Effector memory CD8-positive, alpha-beta T cell (primary cell): ENCODE measurements around the gene RAB31.

Experiments used
- ATAC-seq: fragments of 150-1000 bp; cut with Tn5 transposase; replicated peaks from 2 replicates; pipeline ENCODE4 v1.10.0; 2021; ENCODE audit warnings: mild to moderate bottlenecking, moderate library complexity
- DNase-seq, 3 experiments: peaks; one replicate each; pipeline ENCODE4 v3.0.0; 2021
- H3K27ac Mint-ChIP-seq, 2 donors: one replicate each; pipeline ENCODE4 v1.8.0; 2022; ENCODE audit warnings: mild to moderate bottlenecking in 2 of 2, mixed read lengths in 2 of 2, moderate library complexity in 2 of 2
- H3K27me3 Mint-ChIP-seq, 2 donors: one replicate each; pipeline ENCODE4 v1.8.0; 2022; ENCODE audit warnings: mixed read lengths in 2 of 2
- H3K36me3 Mint-ChIP-seq: one replicate; pipeline ENCODE4 v1.8.0; 2022; ENCODE audit warnings: mild to moderate bottlenecking, moderate library complexity, mixed read lengths; ENCODE audit not compliant: insufficient read depth
- H3K4me1 Mint-ChIP-seq, 2 donors: one replicate each; pipeline ENCODE4 v1.8.0; 2022; ENCODE audit warnings: low read depth in 2 of 2, mixed read lengths in 2 of 2
- H3K4me3 Mint-ChIP-seq, 2 donors: one replicate each; pipeline ENCODE4 v1.8.0; 2022; ENCODE audit warnings: mild to moderate bottlenecking in 2 of 2, mixed read lengths in 2 of 2, moderate library complexity in 2 of 2
- H3K9me3 Mint-ChIP-seq, 2 donors: one replicate each; pipeline ENCODE4 v1.8.0; 2022; ENCODE audit warnings: mixed read lengths in 2 of 2

RAB31 gene

GRCh38 chr18:9741793-9742523 lies 33.9 kb downstream of the RAB31 start:
- H3K4me3 Mint-ChIP-seq: no peak overlapping the region
- no peaks in the 10 kb centered on the region for H3K9me3 Mint-ChIP-seq
- no peaks in the 10 kb centered on the region for H3K4me1 Mint-ChIP-seq
- no peak for DNase-seq
- H3K36me3 Mint-ChIP-seq: no peaks in the 10 kb centered on the region
- no peak for ATAC-seq
- H3K27me3 Mint-ChIP-seq: peaks cover 28 to 60% of the 10 kb centered on the region in 2 donors
- H3K27ac Mint-ChIP-seq: no peak overlapping the region

GRCh38 chr18:9742524-9743131 lies 34.5 kb downstream of the RAB31 start:
- Mint-ChIP-seq H3K4me3 (no peak overlapping the region), H3K9me3 (no peaks in the 10 kb centered on the region), H3K27ac (no peak overlapping the region), H3K36me3 (no peaks in the 10 kb centered on the region), H3K27me3 (peaks cover 32 to 63% of the 10 kb centered on the region in 2 donors), H3K4me1 (no peaks in the 10 kb centered on the region)
- DNase-seq: no peak
- no peak for ATAC-seq

- Mint-ChIP-seq H3K4me3 (no peak overlapping the region), H3K9me3 (no peaks in the 10 kb centered on the region), H3K36me3 (no peaks in the 10 kb centered on the region), H3K4me1 (no peaks in the 10 kb centered on the region), H3K27ac (no peak overlapping the region), H3K27me3 (peaks cover 34 to 60% of the 10 kb centered on the region in 2 donors)
- no peak for DNase-seq
- ATAC-seq: no peak
Observed at GRCh38 chr18:9743200-9744016, 35.3 kb downstream of the RAB31 start.

- no peaks in the 10 kb centered on the region for H3K4me1 Mint-ChIP-seq
Observed at GRCh38 chr18:9746958-9747357, 38.9 kb downstream of the RAB31 start.

GRCh38 chr18:9749611-9750010 lies 41.5 kb downstream of the RAB31 start:
- Mint-ChIP-seq H3K27ac (no peak overlapping the region), H3K27me3 (peaks cover 11 to 27% of the 10 kb centered on the region in 2 donors), H3K36me3 (no peaks in the 10 kb centered on the region)

More at GRCh38 chr18:9746958-9747357, 38.9 kb downstream of the RAB31 start:
- no peak for ATAC-seq
- Mint-ChIP-seq H3K27me3 (peaks cover 26 to 51% of the 10 kb centered on the region in 2 donors), H3K4me3 (no peak overlapping the region), H3K36me3 (no peaks in the 10 kb centered on the region), H3K9me3 (no peaks in the 10 kb centered on the region), H3K27ac (no peak overlapping the region)
- DNase-seq: no peak

GRCh38 chr18:9750112-9750511 lies 42.0 kb downstream of the RAB31 start:
- ATAC-seq: no peak
- no peaks in the 10 kb centered on the region for H3K4me1 Mint-ChIP-seq
- H3K9me3 Mint-ChIP-seq: no peaks in the 10 kb centered on the region
- no peak for DNase-seq
- no peak overlapping the region for H3K27ac Mint-ChIP-seq
- H3K36me3 Mint-ChIP-seq: no peaks in the 10 kb centered on the region
- no peak overlapping the region for H3K4me3 Mint-ChIP-seq
- peaks cover 11 to 28% of the 10 kb centered on the region in 2 donors for H3K27me3 Mint-ChIP-seq

More at GRCh38 chr18:9749611-9750010, 41.5 kb downstream of the RAB31 start:
- no peak for DNase-seq
- Mint-ChIP-seq H3K4me1 (no peaks in the 10 kb centered on the region), H3K9me3 (no peaks in the 10 kb centered on the region), H3K4me3 (no peak overlapping the region)
- ATAC-seq: no peak

- DNase-seq: no peak
- no peak overlapping the region for H3K4me3 Mint-ChIP-seq
- ATAC-seq: no peak
- H3K27me3 Mint-ChIP-seq: peaks cover 11 to 33% of the 10 kb centered on the region in 2 donors
- no peaks in the 10 kb centered on the region for H3K9me3 Mint-ChIP-seq
- no peaks in the 10 kb centered on the region for H3K4me1 Mint-ChIP-seq
- no peaks in the 10 kb centered on the region for H3K36me3 Mint-ChIP-seq
- H3K27ac Mint-ChIP-seq: no peak overlapping the region
Observed at GRCh38 chr18:9750606-9751304, 42.7 kb downstream of the RAB31 start.

- Mint-ChIP-seq H3K27me3 (peaks cover 11 to 35% of the 10 kb centered on the region in 2 donors), H3K9me3 (no peaks in the 10 kb centered on the region), H3K4me3 (no peak overlapping the region), H3K4me1 (no peaks in the 10 kb centered on the region), H3K36me3 (no peaks in the 10 kb centered on the region), H3K27ac (no peak overlapping the region)
- DNase-seq (no peak), ATAC-seq (no peak)
Observed at GRCh38 chr18:9751371-9752031, 43.4 kb downstream of the RAB31 start.

- no peak for DNase-seq
- ATAC-seq: no peak
- H3K4me3 Mint-ChIP-seq: no peak overlapping the region
Observed at GRCh38 chr18:9753846-9754245, 45.7 kb downstream of the RAB31 start.

GRCh38 chr18:9755110-9755509 lies 47.0 kb downstream of the RAB31 start:
- no peak for DNase-seq

More at GRCh38 chr18:9753846-9754245, 45.7 kb downstream of the RAB31 start:
- peaks cover 15 to 47% of the 10 kb centered on the region in 2 donors for H3K27me3 Mint-ChIP-seq
- H3K4me1 Mint-ChIP-seq: peaks cover 0 to 2% of the 10 kb centered on the region in 2 donors
- H3K36me3 Mint-ChIP-seq: no peaks in the 10 kb centered on the region
- no peak overlapping the region for H3K27ac Mint-ChIP-seq
- H3K9me3 Mint-ChIP-seq: no peaks in the 10 kb centered on the region

GRCh38 chr18:9755615-9756014 lies 47.5 kb downstream of the RAB31 start:
- no peak for DNase-seq
- peaks cover 26 to 51% of the 10 kb centered on the region in 2 donors for H3K27me3 Mint-ChIP-seq

More at GRCh38 chr18:9755110-9755509, 47.0 kb downstream of the RAB31 start:
- no peak overlapping the region for H3K27ac Mint-ChIP-seq
- H3K4me3 Mint-ChIP-seq: no peak overlapping the region
- no peak for ATAC-seq
- H3K9me3 Mint-ChIP-seq: no peaks in the 10 kb centered on the region
- no peaks in the 10 kb centered on the region for H3K36me3 Mint-ChIP-seq
- H3K4me1 Mint-ChIP-seq: peaks cover 0 to 4% of the 10 kb centered on the region in 2 donors
- peaks cover 23 to 51% of the 10 kb centered on the region in 2 donors for H3K27me3 Mint-ChIP-seq

GRCh38 chr18:9756271-9756932 lies 48.3 kb downstream of the RAB31 start:
- Mint-ChIP-seq H3K4me3 (no peak overlapping the region), H3K36me3 (no peaks in the 10 kb centered on the region), H3K27me3 (peaks cover 33 to 55% of the 10 kb centered on the region in 2 donors), H3K4me1 (peaks cover 0 to 4% of the 10 kb centered on the region in 2 donors), H3K27ac (no peak overlapping the region), H3K9me3 (no peaks in the 10 kb centered on the region)
- ATAC-seq: no peak
- DNase-seq: no peak

More at GRCh38 chr18:9755615-9756014, 47.5 kb downstream of the RAB31 start:
- ATAC-seq: no peak
- H3K9me3 Mint-ChIP-seq: no peaks in the 10 kb centered on the region
- H3K4me1 Mint-ChIP-seq: peaks cover 0 to 4% of the 10 kb centered on the region in 2 donors
- H3K4me3 Mint-ChIP-seq: no peak overlapping the region
- H3K36me3 Mint-ChIP-seq: no peaks in the 10 kb centered on the region
- no peak overlapping the region for H3K27ac Mint-ChIP-seq
